Measurements from ENCODE around the gene R3HDM1. TPM values are rescaled to one million over a fixed set of nuclear protein-coding genes. Genes with fewer than 3 reads are reported as not detected.
A peak's percentile ranks its signal among the peaks of the same experiment; 100 is the strongest.

R3HDM1 gene
- total RNA-seq, 1 donor: 13.6 TPM

DNA sequence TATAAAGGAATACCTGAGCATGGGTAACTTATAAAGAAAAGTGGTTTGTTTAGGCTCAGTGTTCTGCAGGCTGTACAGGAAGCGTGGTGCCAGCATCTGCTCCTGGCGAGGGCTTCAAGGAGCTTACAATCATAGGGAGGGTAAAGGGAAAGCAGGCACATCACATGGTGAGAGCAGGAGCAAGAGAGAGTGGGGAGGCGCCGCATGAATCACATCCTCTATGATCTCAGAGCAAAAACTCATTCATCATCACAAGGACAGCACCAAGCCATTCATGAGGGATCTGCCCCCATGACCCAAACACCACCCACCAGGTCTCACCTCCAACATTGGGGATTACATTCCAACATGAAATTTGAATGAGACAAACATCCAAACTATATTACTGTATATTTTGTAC is 32.5 kb downstream of the R3HDM1 start:
- DNase-seq (ENCODE audit: low read depth): no peak
- TF ChIP-seq, protein P1, sequence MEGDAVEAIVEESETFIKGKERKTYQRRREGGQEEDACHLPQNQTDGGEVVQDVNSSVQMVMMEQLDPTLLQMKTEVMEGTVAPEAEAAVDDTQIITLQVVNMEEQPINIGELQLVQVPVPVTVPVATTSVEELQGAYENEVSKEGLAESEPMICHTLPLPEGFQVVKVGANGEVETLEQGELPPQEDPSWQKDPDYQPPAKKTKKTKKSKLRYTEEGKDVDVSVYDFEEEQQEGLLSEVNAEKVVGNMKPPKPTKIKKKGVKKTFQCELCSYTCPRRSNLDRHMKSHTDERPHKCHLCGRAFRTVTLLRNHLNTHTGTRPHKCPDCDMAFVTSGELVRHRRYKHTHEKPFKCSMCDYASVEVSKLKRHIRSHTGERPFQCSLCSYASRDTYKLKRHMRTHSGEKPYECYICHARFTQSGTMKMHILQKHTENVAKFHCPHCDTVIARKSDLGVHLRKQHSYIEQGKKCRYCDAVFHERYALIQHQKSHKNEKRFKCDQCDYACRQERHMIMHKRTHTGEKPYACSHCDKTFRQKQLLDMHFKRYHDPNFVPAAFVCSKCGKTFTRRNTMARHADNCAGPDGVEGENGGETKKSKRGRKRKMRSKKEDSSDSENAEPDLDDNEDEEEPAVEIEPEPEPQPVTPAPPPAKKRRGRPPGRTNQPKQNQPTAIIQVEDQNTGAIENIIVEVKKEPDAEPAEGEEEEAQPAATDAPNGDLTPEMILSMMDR (IDR thresholded peaks at IDR 0.05; ENCODE audit: insufficient read depth, low read length): no peak
- H3K4me3 ChIP-seq (ENCODE audit: low read depth, low read length): no peak overlapping the region

DNA sequence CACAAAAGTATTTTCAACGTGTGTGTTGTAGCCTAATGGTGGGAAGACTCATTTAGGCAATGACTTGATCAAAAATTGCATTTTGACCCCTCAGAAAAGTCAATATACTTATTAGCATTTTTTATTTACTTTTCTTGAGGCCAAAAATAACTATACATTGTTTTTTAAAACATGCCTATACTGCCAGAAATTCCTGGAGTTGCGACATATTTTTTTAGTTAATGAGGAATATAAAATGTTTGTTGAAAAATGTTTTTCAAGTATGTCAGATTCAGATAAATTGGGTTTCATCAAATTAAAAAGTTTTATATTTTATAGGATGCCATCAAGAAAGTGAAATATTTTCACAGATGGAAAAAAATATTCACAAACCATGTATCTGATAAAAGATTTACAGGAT is 39.6 kb downstream of the R3HDM1 start:
- DNase-seq (ENCODE audit: low read depth): no peak
- TF ChIP-seq, protein P1 (IDR thresholded peaks at IDR 0.05; ENCODE audit: insufficient read depth, low read length): no peak
- H3K4me3 ChIP-seq (ENCODE audit: low read depth, low read length): no peak overlapping the region

DNA sequence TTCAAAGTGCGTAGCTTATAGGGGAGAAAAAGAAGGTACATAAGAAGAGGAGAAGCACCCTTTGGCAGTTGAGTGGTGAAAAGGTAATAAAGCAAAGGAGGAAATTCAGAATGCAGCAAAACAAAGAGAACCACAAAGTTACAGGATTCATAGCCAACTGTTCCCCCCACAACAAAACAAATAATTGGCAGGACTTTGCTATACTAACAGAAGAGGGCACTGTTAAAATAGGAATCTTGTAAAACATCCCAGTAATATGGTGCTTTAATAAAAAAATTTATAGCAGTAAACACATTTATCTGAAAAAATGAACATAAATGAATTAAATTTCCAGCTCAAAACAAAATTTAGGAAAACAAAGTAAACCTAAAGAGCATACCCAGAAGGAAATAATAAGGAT is 42.3 kb downstream of the R3HDM1 start:
- no peak for DNase-seq (ENCODE audit: low read depth)
- TF ChIP-seq, protein P1 (IDR thresholded peaks at IDR 0.05; ENCODE audit: insufficient read depth, low read length): no peak
- no peak overlapping the region for H3K4me3 ChIP-seq (ENCODE audit: low read depth, low read length)

DNA sequence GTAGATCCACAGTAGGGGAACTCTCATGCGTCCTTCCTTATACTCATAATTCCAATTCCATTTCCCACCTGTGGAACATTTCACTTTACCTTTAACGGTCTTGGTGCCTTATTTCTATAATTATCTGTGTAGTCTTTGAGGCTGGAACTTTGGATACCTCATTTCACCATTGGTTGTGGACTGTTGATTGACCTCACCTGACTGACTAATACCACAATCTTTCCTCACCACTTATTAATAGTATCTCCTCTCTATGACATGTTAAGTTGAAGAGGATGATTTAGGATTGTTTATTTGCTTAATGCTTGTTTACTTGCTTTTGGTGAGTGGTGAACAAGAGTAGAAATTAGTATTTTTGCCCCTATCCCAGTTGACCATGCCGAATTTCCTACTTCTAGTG is 50.0 kb downstream of the R3HDM1 start:
- TF ChIP-seq, protein P1 (IDR thresholded peaks at IDR 0.05; ENCODE audit: insufficient read depth, low read length): no peak
- H3K4me3 ChIP-seq (ENCODE audit: low read depth, low read length): no peak overlapping the region
- DNase-seq (ENCODE audit: low read depth): no peak

DNA sequence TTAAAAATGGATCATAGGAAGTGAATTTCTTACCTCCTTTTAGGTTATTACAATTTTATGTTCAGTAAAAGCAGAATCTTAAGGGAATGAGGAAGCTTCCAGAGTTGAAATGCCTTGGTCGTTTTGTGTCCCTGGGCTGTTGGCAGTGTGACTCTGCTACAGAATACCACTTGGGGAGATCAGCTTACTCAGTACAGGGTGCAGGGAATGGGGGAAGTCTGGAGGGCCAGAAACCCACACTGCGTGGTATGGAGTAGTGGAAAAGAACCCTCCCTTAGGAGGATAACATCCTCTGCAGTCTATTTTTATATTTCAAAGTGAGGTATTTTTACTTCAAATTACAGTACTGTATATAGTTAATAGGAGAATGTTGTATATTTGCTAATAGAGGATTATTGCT is 51.1 kb downstream of the R3HDM1 start:
- no peak overlapping the region for H3K4me3 ChIP-seq (ENCODE audit: low read depth, low read length)
- TF ChIP-seq, protein P1 (IDR thresholded peaks at IDR 0.05; ENCODE audit: insufficient read depth, low read length): no peak
- DNase-seq (ENCODE audit: low read depth): no peak

DNA sequence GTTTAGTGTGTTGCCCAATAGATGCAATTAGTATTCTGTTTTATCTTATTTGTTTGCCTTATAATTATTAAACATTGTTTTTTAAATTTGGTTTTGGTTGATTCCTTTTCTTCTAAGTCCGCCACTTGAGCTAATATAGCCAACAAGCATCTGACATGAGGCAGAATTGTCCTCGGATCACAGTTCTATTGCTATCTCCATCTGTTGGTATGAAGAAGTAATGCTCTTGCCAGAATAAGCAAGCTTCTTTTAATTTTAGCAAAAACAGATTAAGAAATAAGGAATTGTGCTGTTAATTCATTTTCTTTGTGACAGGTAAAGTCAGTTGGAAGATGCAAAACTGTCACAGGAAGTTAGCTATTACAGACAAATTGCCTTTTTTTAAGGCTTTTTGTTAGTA is 54.3 kb downstream of the R3HDM1 start:
- peak; percentile 20 for DNase-seq (ENCODE audit: low read depth)
- no peak overlapping the region for H3K4me3 ChIP-seq (ENCODE audit: low read depth, low read length)
- TF ChIP-seq, protein P1 (IDR thresholded peaks at IDR 0.05; ENCODE audit: insufficient read depth, low read length): peak; percentile 30

DNA sequence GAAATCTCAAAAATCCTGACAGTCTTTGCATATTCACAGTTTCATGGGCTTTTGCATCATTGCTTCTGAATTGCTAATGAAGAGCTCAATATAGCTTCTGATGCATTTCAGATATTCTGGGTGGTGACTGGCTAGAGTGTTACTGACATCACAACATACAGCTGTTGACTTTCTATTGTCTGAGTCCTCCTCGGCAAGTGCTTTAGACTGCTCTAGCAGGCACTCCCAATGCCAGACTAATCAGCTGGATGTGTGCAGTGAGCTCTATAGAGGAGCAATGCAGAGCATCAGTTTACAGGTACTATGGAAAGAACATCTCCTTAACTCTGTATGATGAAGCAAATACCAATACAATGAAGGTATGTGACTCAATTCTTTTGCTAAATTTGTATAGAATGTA is 54.9 kb downstream of the R3HDM1 start:
- TF ChIP-seq, protein P1 (IDR thresholded peaks at IDR 0.05; ENCODE audit: insufficient read depth, low read length): no peak
- DNase-seq (ENCODE audit: low read depth): no peak
- H3K4me3 ChIP-seq (ENCODE audit: low read depth, low read length): no peak overlapping the region

Data from fibroblast of the aortic adventitia (primary cell).